ENCODE data around the gene NFE2L3.
A peak's percentile ranks its signal among the peaks of the same experiment; 100 is the strongest.
"Not testable (repeated sequence)": the region's sequence is repeated elsewhere in the genome, so short reads cannot be mapped to it uniquely, and the experiment has no call there.

The NFE2L3 gene

DNA sequence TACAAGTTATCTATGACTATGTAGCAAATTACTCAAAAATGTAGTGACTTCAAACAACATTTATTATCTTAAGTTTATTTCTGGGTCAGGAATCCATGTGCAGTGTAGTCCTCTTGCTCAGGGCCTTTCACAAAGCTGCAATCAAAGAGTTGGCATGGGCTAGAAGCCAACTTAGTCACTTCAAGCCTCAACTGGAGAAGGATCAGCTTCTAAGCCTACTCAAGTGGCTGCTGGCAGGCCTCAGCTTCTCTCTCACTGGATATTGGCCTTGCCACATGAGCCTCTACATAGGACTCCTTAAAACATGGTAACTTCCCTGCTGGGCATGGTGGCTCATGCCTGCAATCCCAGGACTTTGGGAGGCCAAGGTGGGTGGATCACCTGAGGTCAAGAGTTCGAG, 5.0 kb upstream of the NFE2L3 start:
- peak; percentile 21 for DNase-seq (ENCODE audit: low read depth)

DNA sequence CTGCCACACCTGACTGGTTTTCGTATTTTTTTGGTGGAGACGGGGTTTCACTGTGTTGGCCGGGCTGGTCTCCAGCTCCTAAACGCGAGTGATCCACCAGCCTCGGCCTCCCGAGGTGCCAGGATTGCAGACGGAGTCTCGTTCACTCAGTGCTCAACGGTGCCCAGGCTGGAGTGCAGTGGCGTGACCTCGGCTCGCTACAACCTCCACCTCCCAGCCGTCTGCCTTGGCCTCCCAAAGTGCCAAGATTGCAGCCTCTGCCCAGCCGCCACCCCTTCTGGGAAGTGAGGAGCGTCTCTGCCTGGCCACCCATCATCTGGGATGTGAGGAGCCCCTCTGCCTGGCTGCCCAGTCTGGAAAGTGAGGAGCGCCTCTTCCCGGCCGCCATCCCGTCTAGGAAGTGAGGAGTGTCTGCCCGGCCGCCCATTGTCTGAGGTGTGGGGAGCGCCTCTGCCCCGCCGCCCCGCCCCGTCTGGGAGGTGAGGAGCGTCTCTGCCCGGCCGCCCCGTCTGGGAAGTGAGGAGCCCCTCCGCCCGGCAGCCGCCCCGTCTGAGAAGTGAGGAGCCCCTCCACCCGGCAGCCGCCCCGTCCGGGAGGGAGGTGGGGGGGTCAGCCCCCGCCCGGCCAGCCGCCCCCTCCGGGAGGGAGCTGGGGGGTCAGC, 4.2 kb upstream of the NFE2L3 start:
- DNase-seq (ENCODE audit: low read depth), result not testable (repeated sequence)

GRCh38 chr7:26148307-26148700, 3.7 kb upstream of the NFE2L3 start:
- DNase-seq (ENCODE audit: low read depth), result not testable (repeated sequence)

GRCh38 chr7:26149391-26149977, 2.5 kb upstream of the NFE2L3 start:
- no peak for DNase-seq (ENCODE audit: low read depth)

- DNase-seq (ENCODE audit: low read depth), result no peak
Observed at GRCh38 chr7:26151096-26151495, 902 bp upstream of the NFE2L3 start.

DNA sequence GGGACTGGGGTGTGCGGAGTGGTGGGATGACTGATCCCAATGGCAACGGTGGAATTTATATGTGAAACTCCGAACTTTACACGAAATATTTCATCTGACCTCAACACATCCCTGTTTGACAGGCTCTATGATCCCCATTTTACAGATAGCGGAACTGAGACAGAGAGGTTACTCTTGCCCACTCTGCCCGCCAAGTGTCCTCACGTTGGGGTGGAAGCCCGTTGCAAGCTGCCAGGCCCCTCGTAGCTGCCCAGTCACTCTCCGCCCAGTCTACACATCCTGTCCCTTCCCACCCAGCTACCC, 397 bp upstream of the NFE2L3 start:
- no peak for DNase-seq (ENCODE audit: low read depth)

DNA sequence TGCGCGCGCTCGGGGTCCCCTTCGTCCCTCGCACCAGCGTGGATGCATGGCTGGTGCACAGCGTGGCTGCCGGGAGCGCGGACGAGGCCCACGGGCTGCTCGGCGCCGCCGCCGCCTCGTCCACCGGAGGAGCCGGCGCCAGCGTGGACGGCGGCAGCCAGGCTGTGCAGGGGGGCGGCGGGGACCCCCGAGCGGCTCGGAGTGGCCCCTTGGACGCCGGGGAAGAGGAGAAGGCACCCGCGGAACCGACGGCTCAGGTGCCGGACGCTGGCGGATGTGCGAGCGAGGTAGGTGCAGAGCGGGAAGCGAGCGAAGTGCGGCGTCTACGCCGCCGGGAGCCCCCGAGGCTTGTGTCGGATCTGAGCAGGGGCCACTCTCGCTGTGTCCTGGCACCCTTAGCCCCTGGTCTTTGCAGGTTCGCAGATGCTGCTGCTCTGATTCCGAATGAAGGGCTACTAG, 813 bp downstream of the NFE2L3 start:
- not testable (repeated sequence) for DNase-seq (ENCODE audit: low read depth)

DNA sequence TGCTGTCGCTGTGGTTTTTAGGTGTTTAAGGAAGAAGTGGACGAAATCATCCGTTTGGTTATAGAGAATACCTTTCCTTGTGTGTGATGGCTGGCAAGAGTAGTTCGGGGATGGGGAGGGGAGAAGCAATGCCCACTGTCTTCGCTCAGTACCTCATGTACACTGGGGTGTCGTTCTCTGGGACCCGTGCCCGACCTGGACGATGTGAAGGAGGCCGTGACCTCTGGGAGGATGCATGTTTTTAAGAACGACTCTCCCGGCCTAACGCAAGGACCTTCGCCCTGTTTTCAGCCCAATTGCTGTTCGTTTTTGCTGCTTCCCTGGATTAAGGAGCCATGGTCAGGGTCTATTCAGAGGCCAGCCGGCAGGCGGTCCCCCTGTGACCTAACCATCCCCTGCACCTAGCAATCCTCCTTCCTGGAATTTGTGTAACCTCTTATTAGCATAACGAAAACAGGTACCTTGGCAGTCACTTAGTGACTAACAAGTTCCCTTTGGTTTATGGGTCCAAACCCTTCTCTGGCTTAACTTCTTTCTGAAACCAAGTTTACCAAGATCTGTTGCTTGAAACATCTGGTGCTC, 1.3 kb downstream of the NFE2L3 start:
- no peak for DNase-seq (ENCODE audit: low read depth)

GRCh38 chr7:26153823-26154783, 2.1 kb downstream of the NFE2L3 start:
- DNase-seq (ENCODE audit: low read depth), result no peak

- no peak for DNase-seq (ENCODE audit: low read depth)
Observed at GRCh38 chr7:26155531-26156375, 3.8 kb downstream of the NFE2L3 start.

DNA sequence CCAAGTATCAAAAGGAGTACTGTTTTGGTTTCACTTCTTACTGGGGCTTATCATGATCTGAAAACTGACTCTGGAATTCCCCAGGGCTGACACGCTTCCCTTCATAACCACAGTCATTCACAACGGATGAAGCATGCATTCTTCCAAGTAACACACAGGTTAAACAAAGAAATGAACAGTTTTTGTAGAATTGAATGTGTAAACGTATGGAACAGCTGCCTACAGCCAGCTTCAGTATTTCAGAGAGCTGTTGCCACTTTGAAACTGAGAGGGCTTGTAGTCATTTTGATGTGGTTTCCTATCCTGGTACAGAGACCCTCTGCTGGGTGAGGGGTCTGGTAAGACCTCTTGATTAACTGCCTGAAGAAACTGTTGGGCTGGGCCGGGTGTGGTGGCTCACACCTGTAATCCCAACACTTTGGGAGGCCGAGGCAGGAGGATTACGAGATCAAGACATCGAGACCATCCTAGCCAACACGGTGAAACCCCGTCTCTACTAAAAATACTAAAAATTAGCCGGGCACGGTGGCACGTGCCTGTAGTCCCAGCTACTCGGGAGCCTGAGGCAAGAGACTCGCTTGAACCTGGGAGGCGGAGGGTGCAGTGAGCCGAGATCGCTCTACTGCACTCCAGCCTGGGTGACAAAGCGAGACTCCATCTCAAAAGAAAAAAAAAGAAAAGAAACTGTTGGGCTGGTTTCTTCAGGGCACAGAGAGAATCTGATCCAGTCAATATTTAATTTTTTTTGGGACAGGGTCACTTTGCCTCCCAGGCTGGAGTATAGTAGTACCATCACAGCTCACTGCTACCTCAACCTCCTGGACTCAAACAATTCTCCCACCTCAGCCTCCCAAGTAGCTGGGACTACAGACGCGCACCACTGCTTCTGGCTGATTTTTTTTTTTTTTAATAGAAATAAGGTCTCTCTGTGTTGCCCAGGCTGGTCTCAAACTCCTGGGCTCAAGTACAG, 4.7 kb downstream of the NFE2L3 start:
- peak; percentile 51 for DNase-seq (ENCODE audit: low read depth)

GRCh38 chr7:26157520-26158105, 5.6 kb downstream of the NFE2L3 start:
- DNase-seq (ENCODE audit: low read depth), result no peak

DNA sequence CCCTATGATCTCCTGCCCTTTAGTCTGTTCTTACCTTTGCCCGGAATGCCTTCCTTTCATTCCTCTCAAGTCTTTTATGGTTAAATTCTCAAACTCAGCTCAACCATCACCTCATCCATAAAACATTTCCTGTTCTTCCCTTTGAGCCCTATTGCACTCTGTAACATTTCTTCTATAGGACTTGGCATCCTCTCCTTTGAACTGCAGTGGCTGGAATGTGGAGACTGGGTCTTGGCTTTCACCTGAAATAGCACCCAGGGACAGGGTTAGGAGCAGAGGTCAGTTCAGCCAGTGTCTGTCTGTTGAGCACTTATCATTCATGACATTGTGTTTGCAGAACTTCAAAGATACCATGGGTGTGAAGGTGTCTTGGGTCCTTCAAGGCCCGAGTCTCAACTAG, 7.2 kb downstream of the NFE2L3 start:
- no peak for DNase-seq (ENCODE audit: low read depth)

DNA sequence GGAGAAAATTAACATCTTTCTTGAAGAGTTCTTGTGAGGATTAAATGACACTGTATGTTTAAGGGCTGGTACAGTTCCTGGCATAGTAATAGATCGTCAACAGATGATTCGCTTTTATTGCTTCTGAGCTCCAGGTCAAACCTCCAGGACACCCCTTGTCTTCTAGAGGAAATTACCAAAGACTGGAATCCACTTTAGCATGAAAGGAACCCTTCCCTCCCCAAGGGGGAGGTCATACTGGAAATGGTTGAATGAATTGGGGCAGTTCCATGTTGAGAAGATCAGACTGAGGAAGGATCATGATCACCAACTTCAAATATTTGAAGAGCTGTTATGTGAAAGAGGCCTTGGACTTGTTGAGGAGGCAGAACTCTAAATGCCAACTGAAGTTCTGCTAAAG, 8.9 kb downstream of the NFE2L3 start:
- DNase-seq (ENCODE audit: low read depth), result no peak

- DNase-seq (ENCODE audit: low read depth), result no peak
Observed at GRCh38 chr7:26162431-26162830, 10.4 kb downstream of the NFE2L3 start.

DNA sequence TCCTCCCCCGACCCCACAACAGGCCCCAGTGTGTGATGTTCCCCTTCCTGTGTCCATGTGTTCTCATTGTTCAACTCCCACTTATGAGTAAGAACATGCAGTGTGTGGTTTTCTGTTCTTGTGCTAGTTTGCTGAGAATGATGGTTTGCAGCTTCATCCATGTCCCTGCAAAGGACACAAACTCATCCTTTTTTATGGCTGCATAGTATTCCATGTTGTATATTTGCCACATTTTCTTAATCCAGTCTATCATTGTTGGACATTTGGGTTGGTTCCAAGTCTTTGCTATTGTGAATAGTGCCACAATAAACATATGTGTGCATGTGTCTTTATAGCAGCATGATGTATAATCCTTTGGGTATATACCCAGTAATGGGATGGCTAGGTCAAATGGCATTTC, 11.8 kb downstream of the NFE2L3 start:
- not testable (repeated sequence) for DNase-seq (ENCODE audit: low read depth)

GRCh38 chr7:26165950-26166683, 14.1 kb downstream of the NFE2L3 start:
- DNase-seq (ENCODE audit: low read depth), result no peak

DNA sequence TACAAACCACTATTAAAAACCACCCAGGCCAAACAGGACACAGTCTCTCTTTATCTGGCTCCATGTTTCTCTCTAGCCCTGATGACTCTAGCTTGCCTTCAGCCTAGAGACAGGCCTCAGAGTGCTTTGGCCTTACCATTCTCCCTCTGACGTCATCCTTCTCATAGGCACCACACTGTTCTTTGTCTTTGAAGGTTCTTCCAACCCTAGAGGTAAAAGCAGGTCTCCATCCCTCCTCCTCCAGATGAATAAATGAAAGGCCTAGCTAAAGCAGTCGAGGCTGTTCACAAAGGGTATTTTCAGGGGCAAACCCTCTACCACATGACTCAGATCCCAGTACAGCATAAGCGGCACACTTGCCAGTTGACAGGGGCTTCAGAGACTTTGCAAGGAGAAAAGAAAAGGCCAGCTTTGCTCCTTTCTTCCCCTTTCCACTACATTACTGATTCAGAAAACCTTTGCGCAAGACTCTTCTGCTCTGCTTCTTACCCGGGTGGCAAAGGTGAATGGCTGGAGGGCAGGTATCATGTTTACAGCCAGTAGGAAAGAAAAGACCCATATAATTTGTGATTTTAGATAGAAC, 14.8 kb downstream of the NFE2L3 start:
- no peak for DNase-seq (ENCODE audit: low read depth)

- DNase-seq (ENCODE audit: low read depth), result no peak
Observed at GRCh38 chr7:26167303-26167934, 15.4 kb downstream of the NFE2L3 start.
